ENCODE measurements around the gene DPM3.

DPM3 gene

DNA sequence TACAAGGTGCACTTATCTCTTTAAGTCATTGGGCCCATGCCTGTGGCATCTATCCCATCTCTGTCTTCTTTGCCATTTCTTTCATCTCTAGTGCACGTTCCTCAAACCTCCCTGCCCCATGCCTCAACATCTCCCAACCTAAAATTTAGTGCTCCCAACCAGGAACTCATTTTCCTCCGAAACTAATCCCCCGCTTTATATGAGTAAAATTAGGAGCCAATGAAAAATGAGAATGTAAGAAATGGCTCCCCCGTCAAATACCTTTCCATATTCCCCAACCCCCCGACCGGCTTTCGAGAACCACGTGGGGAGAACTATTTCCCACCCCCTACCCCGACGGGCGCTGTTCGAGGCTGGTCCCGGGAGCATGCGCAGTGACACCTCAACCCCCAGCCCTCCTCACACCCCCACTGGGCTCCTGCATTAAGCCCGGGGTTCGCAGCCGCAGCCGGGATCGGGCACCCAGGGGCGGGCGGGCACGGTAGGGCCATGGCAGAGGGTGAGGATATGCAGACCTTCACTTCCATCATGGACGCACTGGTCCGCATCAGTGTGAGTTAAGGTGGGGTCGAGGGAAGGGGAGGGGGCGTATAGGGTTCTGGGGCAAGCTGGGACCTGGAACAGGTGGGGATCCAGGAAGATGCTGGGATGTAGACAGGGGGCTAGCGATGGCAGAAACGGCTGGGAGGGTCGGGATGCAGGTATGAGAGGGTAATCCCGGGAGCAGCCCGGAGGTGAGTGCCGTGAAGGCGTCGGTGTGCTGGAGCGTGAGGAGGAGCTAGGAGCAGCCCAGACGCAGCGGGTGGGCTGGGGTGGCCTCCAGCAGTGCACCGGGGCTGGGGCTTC is 33.4 kb upstream of the DPM3 start, which contains the start of gene TRIM46 (continued):
- TF ChIP-seq ZNF292 (tag by site-specific recombination; IDR thresholded peaks at IDR 0.05; ENCODE audit: borderline replicate concordance, low read depth) (no peak), ZNF175 (tag by site-specific recombination; IDR thresholded peaks at IDR 0.05) (no peak), ZNF701 (tag by site-specific recombination; IDR thresholded peaks at IDR 0.05) (no peak), GFI1B (tag by site-specific recombination; IDR thresholded peaks at IDR 0.05) (no peak), ZNF37A (tag by site-specific recombination; IDR thresholded peaks at IDR 0.05) (no peak), ZNF837 (tag by site-specific recombination; IDR thresholded peaks at IDR 0.05) (peak; percentile 21; the same call in 1 of the 2 replicates), ZNF239 (tag by site-specific recombination; IDR thresholded peaks at IDR 0.05) (no peak), HOXD13 (CRISPR knock-in tag; IDR thresholded peaks at IDR 0.05; ENCODE audit: borderline replicate concordance) (no peak), KLF1 (tag by site-specific recombination; IDR thresholded peaks at IDR 0.05) (no peak; the same call in 1 of the 2 replicates)
- TF ChIP-seq, protein P1, sequence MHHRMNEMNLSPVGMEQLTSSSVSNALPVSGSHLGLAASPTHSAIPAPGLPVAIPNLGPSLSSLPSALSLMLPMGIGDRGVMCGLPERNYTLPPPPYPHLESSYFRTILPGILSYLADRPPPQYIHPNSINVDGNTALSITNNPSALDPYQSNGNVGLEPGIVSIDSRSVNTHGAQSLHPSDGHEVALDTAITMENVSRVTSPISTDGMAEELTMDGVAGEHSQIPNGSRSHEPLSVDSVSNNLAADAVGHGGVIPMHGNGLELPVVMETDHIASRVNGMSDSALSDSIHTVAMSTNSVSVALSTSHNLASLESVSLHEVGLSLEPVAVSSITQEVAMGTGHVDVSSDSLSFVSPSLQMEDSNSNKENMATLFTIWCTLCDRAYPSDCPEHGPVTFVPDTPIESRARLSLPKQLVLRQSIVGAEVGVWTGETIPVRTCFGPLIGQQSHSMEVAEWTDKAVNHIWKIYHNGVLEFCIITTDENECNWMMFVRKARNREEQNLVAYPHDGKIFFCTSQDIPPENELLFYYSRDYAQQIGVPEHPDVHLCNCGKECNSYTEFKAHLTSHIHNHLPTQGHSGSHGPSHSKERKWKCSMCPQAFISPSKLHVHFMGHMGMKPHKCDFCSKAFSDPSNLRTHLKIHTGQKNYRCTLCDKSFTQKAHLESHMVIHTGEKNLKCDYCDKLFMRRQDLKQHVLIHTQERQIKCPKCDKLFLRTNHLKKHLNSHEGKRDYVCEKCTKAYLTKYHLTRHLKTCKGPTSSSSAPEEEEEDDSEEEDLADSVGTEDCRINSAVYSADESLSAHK (tag by site-specific recombination; IDR thresholded peaks at IDR 0.05), result no peak

DNA sequence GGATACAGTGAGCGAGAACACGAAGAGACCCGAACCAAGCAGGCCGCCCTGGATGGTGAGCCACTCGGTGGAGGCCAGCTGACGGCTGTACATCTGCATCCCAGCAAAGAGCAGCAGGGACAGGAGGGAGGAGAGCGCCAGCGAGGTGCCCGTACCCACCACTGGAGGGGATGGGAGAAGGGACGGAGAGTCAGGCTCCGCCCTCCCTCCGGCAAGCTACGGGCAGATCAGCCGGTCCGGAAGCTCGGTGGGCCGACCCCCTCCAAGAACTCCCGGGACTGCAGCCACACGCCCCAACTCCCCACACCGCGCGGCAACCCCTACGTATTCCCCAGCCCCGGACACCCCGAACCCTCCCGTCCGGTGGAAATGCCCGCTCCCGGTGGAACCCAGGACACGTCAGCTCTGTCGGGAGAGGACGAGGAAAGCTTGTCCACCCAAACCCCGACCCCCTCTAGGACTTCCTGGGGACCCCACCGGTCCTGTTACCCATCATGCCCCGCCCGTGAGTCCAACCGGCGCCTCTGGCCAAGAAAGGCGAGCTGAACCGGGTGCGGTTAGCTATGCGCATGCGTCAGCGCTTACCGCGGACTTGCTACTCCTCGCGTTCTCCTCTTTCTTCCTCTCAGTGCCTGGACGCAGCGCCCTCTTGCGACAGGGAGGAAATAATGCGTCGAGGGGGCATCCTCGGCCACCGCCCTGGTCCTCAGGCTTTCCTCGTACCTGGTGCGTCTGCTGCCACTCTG is 32.6 kb upstream of the DPM3 start, which contains the start of gene KRTCAP2:
KRTCAP2 (minus strand) TSS at position 573 of the 746 bp plus-strand sequence; CDS start at position 493, 80 bp downstream.
- Histone ChIP-seq H3K4me3 (ENCODE audit: low read depth, low read length) (peak within 1 kb of the TSS; percentile 70), H3K27ac (ENCODE audit: extremely low read depth, low read depth, low read length) (peak within 1 kb of the TSS; percentile 52; the same call in 1 of the 2 replicates), H3K9me3 (ENCODE audit: control insufficient read depth, insufficient read depth, low read depth, low read length) (no peaks in the 10 kb centered on the region), H3K4me1 (ENCODE audit: control insufficient read depth, insufficient read depth, low read length) (no peaks in the 10 kb centered on the region), H3K36me3 (ENCODE audit: control insufficient read depth in 2 of 2, insufficient read depth in 1 of 2, low read length in 2 of 2) (peaks cover 5 to 31% of the 10 kb centered on the region in 2 experiments; a peak in 2 of 3 replicates)
- CTCF ChIA-PET, result interaction anchor here (0.5 to 12.2 kb wide), 48 partner anchors 9 to 647 kb away, joined by 3 to 439 read pairs (median 4); partner anchors contain the start of genes DPM3, EFNA1, FLAD1 and MTX1
- POLR2A ChIA-PET, result interaction anchor here (0.7 to 3.1 kb wide), 21 partner anchors 21 to 437 kb away, joined by 3 to 17 read pairs (median 5); partner anchors contain the start of genes ADAM15, CLK2, EFNA1 and SCAMP3
- peak; percentile 94 for TF ChIP-seq ZNF76 (tag by site-specific recombination; IDR thresholded peaks at IDR 0.05; ENCODE audit: borderline replicate concordance, low read depth)
- 0 out of 2 replicates have a peak, but pooled peaks have one; percentile 77 for TF ChIP-seq ZNF2 (tag by site-specific recombination; IDR thresholded peaks at IDR 0.05)
- peak; percentile 49 for TF ChIP-seq ZNF341 (tag by site-specific recombination; IDR thresholded peaks at IDR 0.05; ENCODE audit: low read depth)
- TF ChIP-seq, protein P1 (tag by site-specific recombination; IDR thresholded peaks at IDR 0.05), result peak; percentile 5; the same call in 1 of the 2 replicates
- TF ChIP-seq SP7 (tag by site-specific recombination; IDR thresholded peaks at IDR 0.05), result peak; percentile 76
- TF ChIP-seq, protein P2, sequence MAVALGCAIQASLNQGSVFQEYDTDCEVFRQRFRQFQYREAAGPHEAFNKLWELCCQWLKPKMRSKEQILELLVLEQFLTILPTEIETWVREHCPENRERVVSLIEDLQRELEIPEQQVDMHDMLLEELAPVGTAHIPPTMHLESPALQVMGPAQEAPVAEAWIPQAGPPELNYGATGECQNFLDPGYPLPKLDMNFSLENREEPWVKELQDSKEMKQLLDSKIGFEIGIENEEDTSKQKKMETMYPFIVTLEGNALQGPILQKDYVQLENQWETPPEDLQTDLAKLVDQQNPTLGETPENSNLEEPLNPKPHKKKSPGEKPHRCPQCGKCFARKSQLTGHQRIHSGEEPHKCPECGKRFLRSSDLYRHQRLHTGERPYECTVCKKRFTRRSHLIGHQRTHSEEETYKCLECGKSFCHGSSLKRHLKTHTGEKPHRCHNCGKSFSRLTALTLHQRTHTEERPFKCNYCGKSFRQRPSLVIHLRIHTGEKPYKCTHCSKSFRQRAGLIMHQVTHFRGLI (tag by site-specific recombination; IDR thresholded peaks at IDR 0.05), result peak; percentile 46; the same call in 1 of the 2 replicates
- TF ChIP-seq, protein P3, sequence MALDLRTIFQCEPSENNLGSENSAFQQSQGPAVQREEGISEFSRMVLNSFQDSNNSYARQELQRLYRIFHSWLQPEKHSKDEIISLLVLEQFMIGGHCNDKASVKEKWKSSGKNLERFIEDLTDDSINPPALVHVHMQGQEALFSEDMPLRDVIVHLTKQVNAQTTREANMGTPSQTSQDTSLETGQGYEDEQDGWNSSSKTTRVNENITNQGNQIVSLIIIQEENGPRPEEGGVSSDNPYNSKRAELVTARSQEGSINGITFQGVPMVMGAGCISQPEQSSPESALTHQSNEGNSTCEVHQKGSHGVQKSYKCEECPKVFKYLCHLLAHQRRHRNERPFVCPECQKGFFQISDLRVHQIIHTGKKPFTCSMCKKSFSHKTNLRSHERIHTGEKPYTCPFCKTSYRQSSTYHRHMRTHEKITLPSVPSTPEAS (tag by site-specific recombination; IDR thresholded peaks at IDR 0.05), result 0 out of 2 replicates have a peak, but pooled peaks have one; percentile 10
- TF ChIP-seq, protein P4, sequence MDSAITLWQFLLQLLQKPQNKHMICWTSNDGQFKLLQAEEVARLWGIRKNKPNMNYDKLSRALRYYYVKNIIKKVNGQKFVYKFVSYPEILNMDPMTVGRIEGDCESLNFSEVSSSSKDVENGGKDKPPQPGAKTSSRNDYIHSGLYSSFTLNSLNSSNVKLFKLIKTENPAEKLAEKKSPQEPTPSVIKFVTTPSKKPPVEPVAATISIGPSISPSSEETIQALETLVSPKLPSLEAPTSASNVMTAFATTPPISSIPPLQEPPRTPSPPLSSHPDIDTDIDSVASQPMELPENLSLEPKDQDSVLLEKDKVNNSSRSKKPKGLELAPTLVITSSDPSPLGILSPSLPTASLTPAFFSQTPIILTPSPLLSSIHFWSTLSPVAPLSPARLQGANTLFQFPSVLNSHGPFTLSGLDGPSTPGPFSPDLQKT (IDR thresholded peaks at IDR 0.05; ENCODE audit: borderline replicate concordance, low read depth, low read length), result no peak
- TF ChIP-seq, protein P5, sequence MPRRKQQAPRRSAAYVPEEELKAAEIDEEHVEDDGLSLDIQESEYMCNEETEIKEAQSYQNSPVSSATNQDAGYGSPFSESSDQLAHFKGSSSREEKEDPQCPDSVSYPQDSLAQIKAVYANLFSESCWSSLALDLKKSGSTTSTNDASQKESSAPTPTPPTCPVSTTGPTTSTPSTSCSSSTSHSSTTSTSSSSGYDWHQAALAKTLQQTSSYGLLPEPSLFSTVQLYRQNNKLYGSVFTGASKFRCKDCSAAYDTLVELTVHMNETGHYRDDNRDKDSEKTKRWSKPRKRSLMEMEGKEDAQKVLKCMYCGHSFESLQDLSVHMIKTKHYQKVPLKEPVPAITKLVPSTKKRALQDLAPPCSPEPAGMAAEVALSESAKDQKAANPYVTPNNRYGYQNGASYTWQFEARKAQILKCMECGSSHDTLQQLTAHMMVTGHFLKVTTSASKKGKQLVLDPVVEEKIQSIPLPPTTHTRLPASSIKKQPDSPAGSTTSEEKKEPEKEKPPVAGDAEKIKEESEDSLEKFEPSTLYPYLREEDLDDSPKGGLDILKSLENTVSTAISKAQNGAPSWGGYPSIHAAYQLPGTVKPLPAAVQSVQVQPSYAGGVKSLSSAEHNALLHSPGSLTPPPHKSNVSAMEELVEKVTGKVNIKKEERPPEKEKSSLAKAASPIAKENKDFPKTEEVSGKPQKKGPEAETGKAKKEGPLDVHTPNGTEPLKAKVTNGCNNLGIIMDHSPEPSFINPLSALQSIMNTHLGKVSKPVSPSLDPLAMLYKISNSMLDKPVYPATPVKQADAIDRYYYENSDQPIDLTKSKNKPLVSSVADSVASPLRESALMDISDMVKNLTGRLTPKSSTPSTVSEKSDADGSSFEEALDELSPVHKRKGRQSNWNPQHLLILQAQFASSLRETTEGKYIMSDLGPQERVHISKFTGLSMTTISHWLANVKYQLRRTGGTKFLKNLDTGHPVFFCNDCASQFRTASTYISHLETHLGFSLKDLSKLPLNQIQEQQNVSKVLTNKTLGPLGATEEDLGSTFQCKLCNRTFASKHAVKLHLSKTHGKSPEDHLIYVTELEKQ (tag by site-specific recombination; IDR thresholded peaks at IDR 0.05; ENCODE audit: borderline replicate concordance), result no peak
- TF ChIP-seq FEZF1 (tag by site-specific recombination; IDR thresholded peaks at IDR 0.05), result no peak
- no peak for TF ChIP-seq ZSCAN30 (tag by site-specific recombination; IDR thresholded peaks at IDR 0.05)
